Stomach (tissue), 9 donors: Measurements from ENCODE around the gene NME7. TPM values are rescaled to one million over a fixed set of nuclear protein-coding genes. Genes with fewer than 3 reads are reported as not detected.

ENCODE experiments used
- DNase-seq, 2 donors: peaks; one replicate each; pipeline versions ENCODE4 v3.0.0 to v3.0.0-alpha.2; 2013 to 2019
- H3K27ac ChIP-seq, 5 donors: fragments of 200-600 bp in 4 of 5; sonication (generic) in 4 of 5; one replicate each; pipeline ENCODE4 v1.5.1; 2013 to 2019; ENCODE audit warnings: mild to moderate bottlenecking in 1 of 5, moderate library complexity in 1 of 5
- H3K27me3 ChIP-seq, 3 donors: fragments of 200-600 bp; sonication (generic); one replicate each; pipeline ENCODE4 v1.5.1; 2017 to 2019; ENCODE audit warnings: mixed run types in 1 of 3
- H3K36me3 ChIP-seq, 4 donors: fragments of 200-600 bp; sonication (generic); 1 replicate in 3 of 4; 2 replicates in 1 of 4; pipeline ENCODE4 v1.5.1; 2016 to 2019
- H3K4me1 ChIP-seq, 4 donors: fragments of 200-600 bp; sonication (generic); one replicate each; pipeline ENCODE4 v1.5.1; 2016 to 2019
- H3K4me3 ChIP-seq, 4 donors: fragments of 200-600 bp; sonication (generic) in 3 of 4; one replicate each; pipeline ENCODE4 v1.5.1; 2016 to 2019; ENCODE audit warnings: mild to moderate bottlenecking in 1 of 4
- H3K9me3 ChIP-seq, 4 donors: fragments of 200-600 bp; sonication (generic); one replicate each; pipeline ENCODE4 v1.5.1; 2016 to 2019
- CTCF ChIP-seq, 7 experiments: fragments of 450-650 bp in 4 of 7; fragments of 200-600 bp in 3 of 7; sonication (generic) in 3 of 7; IDR thresholded peaks; one replicate each; pipeline ENCODE4 v1.5.1; 2016 to 2019; ENCODE audit warnings: antibody characterized with exemption in 7 of 7, control low read depth in 2 of 7, mild to moderate bottlenecking in 1 of 7
- EP300 ChIP-seq: sonication (generic); formaldehyde crosslinking; IDR thresholded peaks from one replicate; pipeline ENCODE4 v1.6.1; 2017; ENCODE audit warnings: antibody characterized with exemption
- POLR2A ChIP-seq, 4 donors: fragments of 450-650 bp; IDR thresholded peaks; one replicate each; pipeline ENCODE4 v1.6.1; 2016; ENCODE audit warnings: antibody characterized with exemption in 4 of 4, control low read depth in 2 of 4, mild to moderate bottlenecking in 1 of 4, moderate library complexity in 1 of 4
- POLR2AphosphoS5 ChIP-seq, 3 donors: sonication (generic); formaldehyde crosslinking; IDR thresholded peaks; one replicate each; pipeline ENCODE4 v1.6.1; 2016; ENCODE audit warnings: antibody characterized with exemption in 3 of 3
- WGBS, 5 donors: extraction: QIAGEN DNeasy Blood & Tissue Kit in 3 of 5; methylation state at CpG; one replicate each; pipeline versions ENCODE4 v1.1.5 to v1.1.7; 2013 to 2018; 5-methylcytosine and 5-hydroxymethylcytosine counted together
- intact Hi-C: fragments of 100-400 bp; cut with DNase I; formaldehyde crosslinking; loops from one replicate; pipeline ENCODE4 v1.15.1; 2023; ENCODE audit warnings: low total_unique reads
- polyA plus RNA-seq, 3 donors: library from polyadenylated mRNA; stranded (reverse); fragments of 200-250 nt; gene quantifications; one replicate each; pipeline ENCODE4 v1.2.3, GENCODE V29; 2013
- total RNA-seq, 5 donors: library from RNA; depleted of rRNA; stranded (reverse); fragments of >200 nt; gene quantifications; one replicate each; pipeline versions ENCODE4 v1.1.0 to v1.2.3, GENCODE V29; 2014 to 2016
- donor health status: healthy with polysubstance abuse.
- donor health status: Bipolar disorder and iron deficiency.
- donor health status: healthy.

The NME7 gene
- total and polyA plus RNA-seq, 8 donors, result 7.6 to 44.3 (median 8.2) TPM; not detected in 1

- no peaks in the 10 kb centered on the region for H3K9me3 ChIP-seq
- WGBS, 5 donors, result 92 to 98% (median 96%) methylated on average over 3 of the region's 3 CpGs
- H3K27ac ChIP-seq, result no peak overlapping the region
- no peak overlapping the region for H3K4me3 ChIP-seq
- intact Hi-C loops, result no loop called here
- no peaks in the 10 kb centered on the region for H3K36me3 ChIP-seq
- DNase-seq, result no peak
- TF ChIP-seq EP300 (no peak), CTCF (IDR thresholded peaks at IDR 0.05) (no peak), POLR2AphosphoS5 (IDR thresholded peaks at IDR 0.05) (no peak), POLR2A (IDR thresholded peaks at IDR 0.05) (no peak)
- H3K27me3 ChIP-seq, result no peaks in the 10 kb centered on the region
- peaks cover 0 to 6% (median 0%) of the 10 kb centered on the region in 4 donors for H3K4me1 ChIP-seq
These were observed 164.6 kb downstream of the NME7 start for GRCh38 chr1:169202791-169203665.

GRCh38 chr1:169201084-169201619 lies 166.4 kb downstream of the NME7 start:
- no peaks in the 10 kb centered on the region for H3K27me3 ChIP-seq
- intact Hi-C loops, result no loop called here
- H3K9me3 ChIP-seq, result no peaks in the 10 kb centered on the region
- DNase-seq, result no peak
- 96 to 100% (median 97%) methylated on average over 5 of the region's 5 CpGs for WGBS, 5 donors
- H3K27ac ChIP-seq, result no peak overlapping the region
- TF ChIP-seq POLR2AphosphoS5 (IDR thresholded peaks at IDR 0.05) (no peak), POLR2A (IDR thresholded peaks at IDR 0.05) (no peak), EP300 (no peak), CTCF (IDR thresholded peaks at IDR 0.05) (no peak)
- H3K4me3 ChIP-seq, result no peak overlapping the region
- H3K4me1 ChIP-seq, result no peaks in the 10 kb centered on the region
- no peaks in the 10 kb centered on the region for H3K36me3 ChIP-seq

- Histone ChIP-seq H3K9me3 (no peaks in the 10 kb centered on the region), H3K4me1 (no peaks in the 10 kb centered on the region), H3K27me3 (no peaks in the 10 kb centered on the region), H3K36me3 (no peaks in the 10 kb centered on the region), H3K27ac (no peak overlapping the region), H3K4me3 (no peak overlapping the region)
- DNase-seq, result no peak
- no peak for TF ChIP-seq POLR2A (IDR thresholded peaks at IDR 0.05)
- no peak for TF ChIP-seq EP300
- no peak for TF ChIP-seq CTCF (IDR thresholded peaks at IDR 0.05)
- no peak for TF ChIP-seq POLR2AphosphoS5 (IDR thresholded peaks at IDR 0.05)
- intact Hi-C loops, result no loop called here
These were observed 167.3 kb downstream of the NME7 start for GRCh38 chr1:169200319-169200718.

GRCh38 chr1:169196581-169196980 lies 171.0 kb downstream of the NME7 start:
- intact Hi-C loops, result no loop called here
- Histone ChIP-seq H3K4me1 (peaks cover 0 to 9% (median 4%) of the 10 kb centered on the region in 4 donors), H3K27ac (no peak overlapping the region), H3K27me3 (no peaks in the 10 kb centered on the region), H3K4me3 (no peak overlapping the region), H3K9me3 (no peaks in the 10 kb centered on the region), H3K36me3 (no peaks in the 10 kb centered on the region)
- WGBS, 5 donors, result 96 to 98% (median 97%) methylated on average over 3 of the region's 3 CpGs
- DNase-seq, result no peak
- TF ChIP-seq POLR2AphosphoS5 (IDR thresholded peaks at IDR 0.05), result no peak
- TF ChIP-seq POLR2A (IDR thresholded peaks at IDR 0.05), result no peak
- no peak for TF ChIP-seq CTCF (IDR thresholded peaks at IDR 0.05)
- TF ChIP-seq EP300, result no peak
